Measurements from ENCODE around the gene PCNT. TPM values are rescaled to one million over a fixed set of nuclear protein-coding genes. Genes with fewer than 3 reads are reported as not detected.

PCNT gene
- total and polyA plus RNA-seq, 9 of the 15 experiments (the other 6 are each of a cell fraction or from before 2014, with no cell fraction given), result 9.1 to 53.5 (median 31.3) TPM

DNA sequence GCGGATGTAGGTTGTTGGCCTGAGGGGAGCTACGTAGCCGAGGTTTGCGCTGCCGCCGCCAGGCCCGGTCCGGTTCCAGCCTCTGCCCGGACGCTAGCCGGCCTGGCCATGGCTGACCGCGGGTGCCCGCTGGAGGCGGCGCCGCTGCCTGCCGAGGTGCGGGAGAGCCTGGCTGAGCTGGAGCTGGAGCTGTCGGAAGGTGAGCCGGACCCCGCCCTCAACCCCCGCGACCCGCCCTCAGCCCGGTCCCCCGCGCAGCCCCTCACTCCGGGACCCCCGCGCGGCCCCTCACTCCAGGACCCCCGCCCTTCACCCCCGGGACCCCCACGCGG, 135.0 kb downstream of the PCNT start (continued):
- TF ChIP-seq, protein P1, sequence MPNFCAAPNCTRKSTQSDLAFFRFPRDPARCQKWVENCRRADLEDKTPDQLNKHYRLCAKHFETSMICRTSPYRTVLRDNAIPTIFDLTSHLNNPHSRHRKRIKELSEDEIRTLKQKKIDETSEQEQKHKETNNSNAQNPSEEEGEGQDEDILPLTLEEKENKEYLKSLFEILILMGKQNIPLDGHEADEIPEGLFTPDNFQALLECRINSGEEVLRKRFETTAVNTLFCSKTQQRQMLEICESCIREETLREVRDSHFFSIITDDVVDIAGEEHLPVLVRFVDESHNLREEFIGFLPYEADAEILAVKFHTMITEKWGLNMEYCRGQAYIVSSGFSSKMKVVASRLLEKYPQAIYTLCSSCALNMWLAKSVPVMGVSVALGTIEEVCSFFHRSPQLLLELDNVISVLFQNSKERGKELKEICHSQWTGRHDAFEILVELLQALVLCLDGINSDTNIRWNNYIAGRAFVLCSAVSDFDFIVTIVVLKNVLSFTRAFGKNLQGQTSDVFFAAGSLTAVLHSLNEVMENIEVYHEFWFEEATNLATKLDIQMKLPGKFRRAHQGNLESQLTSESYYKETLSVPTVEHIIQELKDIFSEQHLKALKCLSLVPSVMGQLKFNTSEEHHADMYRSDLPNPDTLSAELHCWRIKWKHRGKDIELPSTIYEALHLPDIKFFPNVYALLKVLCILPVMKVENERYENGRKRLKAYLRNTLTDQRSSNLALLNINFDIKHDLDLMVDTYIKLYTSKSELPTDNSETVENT (CRISPR knock-in tag; IDR thresholded peaks at IDR 0.05), result no peak
- TF ChIP-seq PHB (CRISPR knock-in tag; IDR thresholded peaks at IDR 0.05), result no peak
- TF ChIP-seq POU5F1 (IDR thresholded peaks at IDR 0.05; ENCODE audit: borderline replicate concordance, low read depth, low read length, partially characterized antibody), result no peak
- no peak for TF ChIP-seq ATF7 (IDR thresholded peaks at IDR 0.05)
- no peak for TF ChIP-seq SREBF2 (CRISPR knock-in tag; IDR thresholded peaks at IDR 0.05)
- no peak for TF ChIP-seq TAF7 (tag; IDR thresholded peaks at IDR 0.05)
- TF ChIP-seq, protein P2, sequence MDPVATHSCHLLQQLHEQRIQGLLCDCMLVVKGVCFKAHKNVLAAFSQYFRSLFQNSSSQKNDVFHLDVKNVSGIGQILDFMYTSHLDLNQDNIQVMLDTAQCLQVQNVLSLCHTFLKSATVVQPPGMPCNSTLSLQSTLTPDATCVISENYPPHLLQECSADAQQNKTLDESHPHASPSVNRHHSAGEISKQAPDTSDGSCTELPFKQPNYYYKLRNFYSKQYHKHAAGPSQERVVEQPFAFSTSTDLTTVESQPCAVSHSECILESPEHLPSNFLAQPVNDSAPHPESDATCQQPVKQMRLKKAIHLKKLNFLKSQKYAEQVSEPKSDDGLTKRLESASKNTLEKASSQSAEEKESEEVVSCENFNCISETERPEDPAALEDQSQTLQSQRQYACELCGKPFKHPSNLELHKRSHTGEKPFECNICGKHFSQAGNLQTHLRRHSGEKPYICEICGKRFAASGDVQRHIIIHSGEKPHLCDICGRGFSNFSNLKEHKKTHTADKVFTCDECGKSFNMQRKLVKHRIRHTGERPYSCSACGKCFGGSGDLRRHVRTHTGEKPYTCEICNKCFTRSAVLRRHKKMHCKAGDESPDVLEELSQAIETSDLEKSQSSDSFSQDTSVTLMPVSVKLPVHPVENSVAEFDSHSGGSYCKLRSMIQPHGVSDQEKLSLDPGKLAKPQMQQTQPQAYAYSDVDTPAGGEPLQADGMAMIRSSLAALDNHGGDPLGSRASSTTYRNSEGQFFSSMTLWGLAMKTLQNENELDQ (CRISPR knock-in tag; IDR thresholded peaks at IDR 0.05; ENCODE audit: borderline replicate concordance), result no peak
- no peak for TF ChIP-seq GABPB2 (CRISPR knock-in tag; conservative IDR thresholded peaks at IDR 0.05)
- TF ChIP-seq, protein P3, sequence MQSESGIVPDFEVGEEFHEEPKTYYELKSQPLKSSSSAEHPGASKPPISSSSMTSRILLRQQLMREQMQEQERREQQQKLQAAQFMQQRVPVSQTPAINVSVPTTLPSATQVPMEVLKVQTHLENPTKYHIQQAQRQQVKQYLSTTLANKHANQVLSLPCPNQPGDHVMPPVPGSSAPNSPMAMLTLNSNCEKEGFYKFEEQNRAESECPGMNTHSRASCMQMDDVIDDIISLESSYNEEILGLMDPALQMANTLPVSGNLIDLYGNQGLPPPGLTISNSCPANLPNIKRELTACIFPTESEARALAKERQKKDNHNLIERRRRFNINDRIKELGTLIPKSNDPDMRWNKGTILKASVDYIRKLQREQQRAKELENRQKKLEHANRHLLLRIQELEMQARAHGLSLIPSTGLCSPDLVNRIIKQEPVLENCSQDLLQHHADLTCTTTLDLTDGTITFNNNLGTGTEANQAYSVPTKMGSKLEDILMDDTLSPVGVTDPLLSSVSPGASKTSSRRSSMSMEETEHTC (IDR thresholded peaks at IDR 0.05), result 0 out of 2 replicates have a peak, but pooled peaks have one; percentile 4
- TF ChIP-seq ZNF699 (CRISPR knock-in tag; IDR thresholded peaks at IDR 0.05; ENCODE audit: insufficient replicate concordance), result no peak
- TF ChIP-seq, protein P4, sequence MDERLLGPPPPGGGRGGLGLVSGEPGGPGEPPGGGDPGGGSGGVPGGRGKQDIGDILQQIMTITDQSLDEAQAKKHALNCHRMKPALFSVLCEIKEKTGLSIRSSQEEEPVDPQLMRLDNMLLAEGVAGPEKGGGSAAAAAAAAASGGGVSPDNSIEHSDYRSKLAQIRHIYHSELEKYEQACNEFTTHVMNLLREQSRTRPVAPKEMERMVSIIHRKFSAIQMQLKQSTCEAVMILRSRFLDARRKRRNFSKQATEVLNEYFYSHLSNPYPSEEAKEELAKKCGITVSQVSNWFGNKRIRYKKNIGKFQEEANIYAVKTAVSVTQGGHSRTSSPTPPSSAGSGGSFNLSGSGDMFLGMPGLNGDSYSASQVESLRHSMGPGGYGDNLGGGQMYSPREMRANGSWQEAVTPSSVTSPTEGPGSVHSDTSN (CRISPR knock-in tag; IDR thresholded peaks at IDR 0.05; ENCODE audit: low read depth), result no peak
- TF ChIP-seq, protein P4 (tag; conservative IDR thresholded peaks at IDR 0.05; ENCODE audit: low read depth), result no peak
- no peak for TF ChIP-seq NUFIP1 (IDR thresholded peaks at IDR 0.05; ENCODE audit: partially characterized antibody)
- TF ChIP-seq, protein P5, sequence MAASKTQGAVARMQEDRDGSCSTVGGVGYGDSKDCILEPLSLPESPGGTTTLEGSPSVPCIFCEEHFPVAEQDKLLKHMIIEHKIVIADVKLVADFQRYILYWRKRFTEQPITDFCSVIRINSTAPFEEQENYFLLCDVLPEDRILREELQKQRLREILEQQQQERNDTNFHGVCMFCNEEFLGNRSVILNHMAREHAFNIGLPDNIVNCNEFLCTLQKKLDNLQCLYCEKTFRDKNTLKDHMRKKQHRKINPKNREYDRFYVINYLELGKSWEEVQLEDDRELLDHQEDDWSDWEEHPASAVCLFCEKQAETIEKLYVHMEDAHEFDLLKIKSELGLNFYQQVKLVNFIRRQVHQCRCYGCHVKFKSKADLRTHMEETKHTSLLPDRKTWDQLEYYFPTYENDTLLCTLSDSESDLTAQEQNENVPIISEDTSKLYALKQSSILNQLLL (CRISPR knock-in tag; IDR thresholded peaks at IDR 0.05; ENCODE audit: borderline replicate concordance), result no peak
- no peak for TF ChIP-seq TSC22D4 (tag; IDR thresholded peaks at IDR 0.05)
- TF ChIP-seq, protein P6, sequence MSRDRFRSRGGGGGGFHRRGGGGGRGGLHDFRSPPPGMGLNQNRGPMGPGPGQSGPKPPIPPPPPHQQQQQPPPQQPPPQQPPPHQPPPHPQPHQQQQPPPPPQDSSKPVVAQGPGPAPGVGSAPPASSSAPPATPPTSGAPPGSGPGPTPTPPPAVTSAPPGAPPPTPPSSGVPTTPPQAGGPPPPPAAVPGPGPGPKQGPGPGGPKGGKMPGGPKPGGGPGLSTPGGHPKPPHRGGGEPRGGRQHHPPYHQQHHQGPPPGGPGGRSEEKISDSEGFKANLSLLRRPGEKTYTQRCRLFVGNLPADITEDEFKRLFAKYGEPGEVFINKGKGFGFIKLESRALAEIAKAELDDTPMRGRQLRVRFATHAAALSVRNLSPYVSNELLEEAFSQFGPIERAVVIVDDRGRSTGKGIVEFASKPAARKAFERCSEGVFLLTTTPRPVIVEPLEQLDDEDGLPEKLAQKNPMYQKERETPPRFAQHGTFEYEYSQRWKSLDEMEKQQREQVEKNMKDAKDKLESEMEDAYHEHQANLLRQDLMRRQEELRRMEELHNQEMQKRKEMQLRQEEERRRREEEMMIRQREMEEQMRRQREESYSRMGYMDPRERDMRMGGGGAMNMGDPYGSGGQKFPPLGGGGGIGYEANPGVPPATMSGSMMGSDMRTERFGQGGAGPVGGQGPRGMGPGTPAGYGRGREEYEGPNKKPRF (IDR thresholded peaks at IDR 0.05; ENCODE audit: low read depth, low read length), result no peak
